AG09309 (cell line): ENCODE data around the gene AFAP1.
A peak's percentile ranks its signal among the peaks of the same experiment; 100 is the strongest.

Source experiments
- DNase-seq: peaks from one replicate; pipeline ENCODE4 v3.0.0-alpha.2; 2010; ENCODE audit warnings: low read depth
- H3K4me3 ChIP-seq: 2 replicates; pipeline ENCODE4 v1.5.1; 2011; ENCODE audit warnings: mild to moderate bottlenecking, low read depth, low read length, moderate library complexity; ENCODE audit not compliant: control insufficient read depth
- TF ChIP-seq, protein P1 (sequence below): IDR thresholded peaks from 2 replicates; pipeline ENCODE4 v1.5.1; 2011; ENCODE audit warnings: mild to moderate bottlenecking, low read depth, low read length, inconsistent platforms; ENCODE audit not compliant: insufficient read depth, control insufficient read depth; ENCODE audit errors: missing control alignments

The AFAP1 gene

GRCh38 chr4:7805533-7806337 is 133.9 kb downstream of the AFAP1 start:
- TF ChIP-seq, protein P1, sequence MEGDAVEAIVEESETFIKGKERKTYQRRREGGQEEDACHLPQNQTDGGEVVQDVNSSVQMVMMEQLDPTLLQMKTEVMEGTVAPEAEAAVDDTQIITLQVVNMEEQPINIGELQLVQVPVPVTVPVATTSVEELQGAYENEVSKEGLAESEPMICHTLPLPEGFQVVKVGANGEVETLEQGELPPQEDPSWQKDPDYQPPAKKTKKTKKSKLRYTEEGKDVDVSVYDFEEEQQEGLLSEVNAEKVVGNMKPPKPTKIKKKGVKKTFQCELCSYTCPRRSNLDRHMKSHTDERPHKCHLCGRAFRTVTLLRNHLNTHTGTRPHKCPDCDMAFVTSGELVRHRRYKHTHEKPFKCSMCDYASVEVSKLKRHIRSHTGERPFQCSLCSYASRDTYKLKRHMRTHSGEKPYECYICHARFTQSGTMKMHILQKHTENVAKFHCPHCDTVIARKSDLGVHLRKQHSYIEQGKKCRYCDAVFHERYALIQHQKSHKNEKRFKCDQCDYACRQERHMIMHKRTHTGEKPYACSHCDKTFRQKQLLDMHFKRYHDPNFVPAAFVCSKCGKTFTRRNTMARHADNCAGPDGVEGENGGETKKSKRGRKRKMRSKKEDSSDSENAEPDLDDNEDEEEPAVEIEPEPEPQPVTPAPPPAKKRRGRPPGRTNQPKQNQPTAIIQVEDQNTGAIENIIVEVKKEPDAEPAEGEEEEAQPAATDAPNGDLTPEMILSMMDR = no peak
- peak; percentile 94 for DNase-seq
- no peak overlapping the region for H3K4me3 ChIP-seq

DNA sequence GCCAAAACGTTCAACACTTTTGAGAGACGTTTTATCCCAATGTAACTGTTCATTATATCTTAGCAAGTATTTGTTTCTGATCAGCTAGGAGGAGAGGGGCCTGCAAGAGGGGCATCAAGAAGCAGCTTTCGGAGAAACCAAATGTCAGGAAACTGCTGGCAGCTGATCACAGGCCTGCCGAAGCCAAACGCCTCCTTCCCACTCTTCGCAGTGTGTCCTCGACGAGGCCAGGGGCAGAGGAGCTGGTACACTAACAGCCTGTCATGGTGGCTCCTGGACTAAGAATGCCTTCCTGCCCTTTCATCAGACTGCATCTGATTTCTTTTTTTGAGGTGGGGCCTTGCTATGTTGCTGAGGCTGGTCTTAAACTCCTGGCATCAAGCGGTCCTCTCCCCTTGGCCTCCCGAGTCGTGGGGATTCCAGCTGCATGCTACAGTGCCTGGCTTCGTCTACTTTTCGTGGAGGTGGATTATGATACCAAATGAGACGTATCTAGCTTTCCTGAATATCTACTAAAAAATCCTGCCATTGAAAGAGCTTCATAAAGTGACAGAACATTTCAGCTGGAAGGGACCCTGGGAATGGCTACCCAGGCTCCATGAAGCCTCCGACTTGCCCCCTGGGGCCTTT is 134.8 kb downstream of the AFAP1 start:
- H3K4me3 ChIP-seq = no peak overlapping the region
- no peak for DNase-seq
- TF ChIP-seq, protein P1 = no peak

DNA sequence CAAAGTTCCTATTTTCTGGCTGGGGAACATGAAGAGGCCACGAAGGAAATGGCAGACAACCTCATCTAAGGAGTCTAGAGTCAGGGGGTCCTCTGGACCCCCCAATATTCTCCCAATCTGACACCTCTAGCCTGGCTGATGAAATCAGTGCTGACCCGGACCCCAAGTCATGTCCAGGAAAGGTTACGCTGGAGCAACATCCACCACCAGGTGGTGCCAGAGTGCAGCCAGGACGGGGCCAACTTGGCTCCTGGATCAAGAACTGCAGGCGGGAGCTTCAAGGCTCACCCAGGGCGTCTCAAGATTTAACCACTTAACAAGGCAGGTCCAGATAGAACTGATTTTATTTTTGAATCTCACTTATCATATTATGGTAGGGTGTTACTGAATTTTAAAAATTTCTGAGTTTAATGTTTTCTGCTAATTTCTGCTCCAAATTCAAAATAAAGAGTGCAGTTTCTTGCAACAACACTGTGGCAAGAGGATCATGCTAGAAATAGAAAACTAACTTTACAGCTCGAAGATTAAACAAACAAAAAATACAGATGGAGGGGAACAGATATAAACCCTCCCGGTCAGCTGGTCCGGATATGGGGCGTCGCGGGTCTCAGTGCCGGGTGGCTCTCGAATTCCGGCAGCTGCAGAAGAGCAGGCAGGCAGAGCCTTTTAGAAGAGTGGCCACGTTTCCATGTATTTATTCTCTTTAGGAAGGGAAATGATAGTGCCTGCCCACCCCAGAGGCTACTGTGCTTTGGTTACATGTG is 135.5 kb downstream of the AFAP1 start:
- TF ChIP-seq, protein P1 = peak; percentile 96
- H3K4me3 ChIP-seq = no peak overlapping the region
- DNase-seq = no peak

DNA sequence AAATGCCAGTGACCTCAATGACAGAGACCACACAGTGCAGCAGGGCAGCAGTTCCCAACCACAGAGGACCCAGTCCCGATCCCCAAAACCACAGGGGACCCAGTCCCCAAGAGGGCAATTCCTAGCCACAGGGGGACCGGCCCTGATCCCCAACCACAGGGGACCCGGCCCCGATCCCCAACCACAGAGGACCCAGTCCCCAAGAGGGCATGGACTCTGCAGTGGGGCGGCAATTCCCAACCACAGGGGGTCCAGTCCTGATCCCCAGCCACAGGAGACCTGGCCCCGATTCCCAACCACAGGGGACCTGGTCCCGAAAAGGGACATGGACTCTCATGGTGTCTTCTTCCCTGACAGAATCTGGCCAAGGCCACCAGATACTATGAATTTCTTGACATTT is 136.3 kb downstream of the AFAP1 start:
- no peak overlapping the region for H3K4me3 ChIP-seq
- DNase-seq = no peak
- TF ChIP-seq, protein P1 = no peak

DNA sequence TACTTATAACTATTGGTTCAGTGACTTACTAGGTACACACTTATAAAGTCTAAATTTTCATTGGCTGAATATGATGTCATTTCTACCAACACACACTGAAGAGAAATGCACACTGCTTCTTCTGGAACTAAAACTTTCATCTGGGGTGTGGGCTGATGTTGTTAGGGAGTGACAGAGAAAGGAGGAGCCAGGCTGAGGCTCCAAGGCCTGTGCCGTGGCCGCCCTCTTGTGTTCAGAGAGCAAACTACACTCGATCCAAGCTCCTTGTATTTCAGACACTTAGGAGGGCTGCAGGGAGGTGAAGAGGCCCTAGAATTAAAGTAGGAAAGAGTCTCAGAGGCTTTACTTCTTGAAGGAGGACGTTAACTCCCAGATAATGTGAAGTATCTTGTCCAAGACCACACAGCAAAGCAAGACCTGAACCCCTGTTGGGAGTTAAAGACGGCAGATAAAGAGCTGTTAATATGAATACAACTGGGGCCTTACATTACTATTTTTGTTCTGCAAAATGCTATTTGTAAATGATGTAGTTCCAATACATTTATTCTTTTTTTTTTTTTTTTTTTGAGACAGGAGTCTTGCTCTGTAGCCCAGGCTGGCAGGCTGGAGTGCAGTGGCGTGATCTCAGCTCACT is 137.5 kb downstream of the AFAP1 start:
- TF ChIP-seq, protein P1 = peak; percentile 89
- H3K4me3 ChIP-seq = no peak overlapping the region
- peak; percentile 50 for DNase-seq

DNA sequence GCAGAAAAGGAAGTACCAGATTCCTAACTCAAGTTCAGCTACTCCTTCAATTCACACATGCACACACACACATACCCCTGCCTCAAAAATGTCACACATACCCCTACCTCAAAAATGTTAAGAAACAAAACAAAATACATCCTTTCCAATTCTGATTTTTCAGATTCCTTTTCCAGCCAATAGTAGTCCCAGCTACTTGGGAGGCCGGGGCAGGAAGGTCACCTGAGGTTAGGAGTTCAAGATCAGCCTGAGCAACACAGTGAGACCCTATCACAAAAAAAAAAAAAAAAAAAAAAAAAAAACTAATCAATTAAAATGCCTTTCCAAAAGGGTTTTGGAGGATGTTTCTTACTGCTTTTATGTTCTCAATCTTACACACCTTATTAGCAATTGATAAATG is 138.0 kb downstream of the AFAP1 start:
- no peak for DNase-seq
- no peak overlapping the region for H3K4me3 ChIP-seq
- TF ChIP-seq, protein P1 = no peak
